ENCODE data around the gene BRF1.

GRCh38 chr14:105203701-105204100, 97.1 kb downstream of the BRF1 start:
- TF ChIP-seq ZNF274 (IDR thresholded peaks at IDR 0.05; ENCODE audit: low read depth, low read length) (no peak), YY1 (IDR thresholded peaks at IDR 0.05; ENCODE audit: insufficient read depth, insufficient read length) (no peak)

Data from NT2/D1 (cell line).